Measurements from ENCODE around the gene SPAG5. TPM values are rescaled to one million over a fixed set of nuclear protein-coding genes. Genes with fewer than 3 reads are reported as not detected.

Gene SPAG5
- total RNA-seq, 4 donors from 2014 or later: 10.0 to 28.3 (median 16.2) TPM

- Histone ChIP-seq H3K36me3 (peaks cover 0 to 43% (median 0%) of the 10 kb centered on the region in 3 donors), H3K4me1 (peaks cover 15 to 66% (median 21%) of the 10 kb centered on the region in 3 donors), H3K9me3 (no peaks in the 10 kb centered on the region), H3K27ac (peak overlapping the region; percentile 61 to 84 (median 74)), H3K4me3 (no peak overlapping the region), H3K27me3 (peaks cover 0 to 6% (median 0%) of the 10 kb centered on the region in 4 donors)
- intact Hi-C loops (cut with DNase I): no loop called here
- no peak for DNase-seq
- WGBS, 2 donors: 20 to 63% methylated on average over 9 to 10 of the region's 16 CpGs
- TF ChIP-seq, protein P1, sequence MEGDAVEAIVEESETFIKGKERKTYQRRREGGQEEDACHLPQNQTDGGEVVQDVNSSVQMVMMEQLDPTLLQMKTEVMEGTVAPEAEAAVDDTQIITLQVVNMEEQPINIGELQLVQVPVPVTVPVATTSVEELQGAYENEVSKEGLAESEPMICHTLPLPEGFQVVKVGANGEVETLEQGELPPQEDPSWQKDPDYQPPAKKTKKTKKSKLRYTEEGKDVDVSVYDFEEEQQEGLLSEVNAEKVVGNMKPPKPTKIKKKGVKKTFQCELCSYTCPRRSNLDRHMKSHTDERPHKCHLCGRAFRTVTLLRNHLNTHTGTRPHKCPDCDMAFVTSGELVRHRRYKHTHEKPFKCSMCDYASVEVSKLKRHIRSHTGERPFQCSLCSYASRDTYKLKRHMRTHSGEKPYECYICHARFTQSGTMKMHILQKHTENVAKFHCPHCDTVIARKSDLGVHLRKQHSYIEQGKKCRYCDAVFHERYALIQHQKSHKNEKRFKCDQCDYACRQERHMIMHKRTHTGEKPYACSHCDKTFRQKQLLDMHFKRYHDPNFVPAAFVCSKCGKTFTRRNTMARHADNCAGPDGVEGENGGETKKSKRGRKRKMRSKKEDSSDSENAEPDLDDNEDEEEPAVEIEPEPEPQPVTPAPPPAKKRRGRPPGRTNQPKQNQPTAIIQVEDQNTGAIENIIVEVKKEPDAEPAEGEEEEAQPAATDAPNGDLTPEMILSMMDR (IDR thresholded peaks at IDR 0.05): no peak
- TF ChIP-seq POLR2A (IDR thresholded peaks at IDR 0.05): no peak
Measured at GRCh38 chr17:28533091-28533807, 65.6 kb downstream of the SPAG5 start.

- Histone ChIP-seq H3K9me3 (no peaks in the 10 kb centered on the region), H3K27ac (peak overlapping the region in 3 of 4 donors; percentile 72 to 84 (median 77)), H3K4me1 (peaks cover 21 to 75% (median 29%) of the 10 kb centered on the region in 3 donors), H3K4me3 (no peak overlapping the region), H3K27me3 (peaks cover 0 to 6% (median 0%) of the 10 kb centered on the region in 4 donors), H3K36me3 (peaks cover 0 to 35% (median 0%) of the 10 kb centered on the region in 3 donors)
- TF ChIP-seq POLR2A (IDR thresholded peaks at IDR 0.05): no peak
- TF ChIP-seq, protein P1 (IDR thresholded peaks at IDR 0.05): no peak
- WGBS, 2 donors: 52 to 55% methylated on average over 3 of the region's 7 CpGs
- intact Hi-C loops (cut with DNase I): no loop called here
- DNase-seq: no peak
Measured at GRCh38 chr17:28532050-28532960, 66.5 kb downstream of the SPAG5 start.

- Histone ChIP-seq H3K36me3 (peaks cover 0 to 25% (median 0%) of the 10 kb centered on the region in 3 donors), H3K27ac (no peak overlapping the region), H3K27me3 (peaks cover 0 to 6% (median 0%) of the 10 kb centered on the region in 4 donors), H3K9me3 (no peaks in the 10 kb centered on the region), H3K4me3 (no peak overlapping the region), H3K4me1 (peaks cover 35 to 89% (median 41%) of the 10 kb centered on the region in 3 donors)
- no peak for TF ChIP-seq POLR2A (IDR thresholded peaks at IDR 0.05)
- TF ChIP-seq, protein P1 (IDR thresholded peaks at IDR 0.05): no peak
- intact Hi-C loops (cut with DNase I): no loop called here
- WGBS, 2 donors: 76 to 80% methylated on average over 1 to 6 of the region's 7 CpGs
- no peak for DNase-seq
Measured at GRCh38 chr17:28530926-28531325, 67.9 kb downstream of the SPAG5 start.

GRCh38 chr17:28530250-28530649 lies 68.6 kb downstream of the SPAG5 start:
- 77 to 91% methylated on average over 4 of the region's 4 CpGs for WGBS, 2 donors
- no peak overlapping the region for H3K4me3 ChIP-seq
- peaks cover 0 to 24% (median 0%) of the 10 kb centered on the region in 3 donors for H3K36me3 ChIP-seq
- intact Hi-C loops (cut with DNase I): no loop called here
- no peaks in the 10 kb centered on the region for H3K9me3 ChIP-seq
- H3K27ac ChIP-seq: no peak overlapping the region
- H3K4me1 ChIP-seq: peaks cover 41 to 92% (median 48%) of the 10 kb centered on the region in 3 donors
- peaks cover 0 to 6% (median 0%) of the 10 kb centered on the region in 4 donors for H3K27me3 ChIP-seq
- DNase-seq: no peak
- TF ChIP-seq POLR2A (IDR thresholded peaks at IDR 0.05): no peak
- TF ChIP-seq, protein P1 (IDR thresholded peaks at IDR 0.05): no peak

Measured in esophagus squamous epithelium (tissue), 5 donors.